Panc1 (cell line): ENCODE measurements around the gene ACACB. TPM values are rescaled to one million over a fixed set of nuclear protein-coding genes. Genes with fewer than 3 reads are reported as not detected.

Experiments
- ATAC-seq: fragments of 200-7000 bp; cut with Tn5 transposase; 2 replicates; pipeline ENCODE4 v1.9.1; 2020; ENCODE audit warnings: mild to moderate bottlenecking, moderate library complexity
- BruUV-seq: library from RNA; stranded (reverse); fragments of 400-500 nt; replicated peaks from 2 replicates; lab custom pipeline; 2021; lab: Mats Ljungman, UMichigan
- CTCF ChIA-PET: fragments of 300-600 bp; sonication (Branson Sonifier 250); formaldehyde crosslinking; loops from one replicate; lab custom pipeline; 2022; ENCODE audit warnings: antibody characterized with exemption; lab: Charles Lee
- POLR2A ChIA-PET: fragments of 300-600 bp; sonication (Branson Sonifier 250); formaldehyde crosslinking; loops from one replicate; lab custom pipeline; 2022; ENCODE audit warnings: antibody characterized with exemption; lab: Charles Lee
- DNase-seq: peaks from one replicate; pipeline ENCODE4 v3.0.0-alpha.2; 2010; ENCODE audit warnings: low read depth, low spot score
- H3K27ac ChIP-seq: 2 replicates; pipeline ENCODE4 v1.5.1; 2011; ENCODE audit warnings: mild to moderate bottlenecking, low read length, inconsistent platforms
- H3K27me3 ChIP-seq: fragments of 200-500 bp; sonication (Bioruptor generic); 2 replicates; pipeline ENCODE4 v1.6.0; 2014; ENCODE audit warnings: low read length, inconsistent platforms; ENCODE audit not compliant: control insufficient read depth, insufficient read depth
- H3K36me3 ChIP-seq: fragments of 200-500 bp; sonication (Bioruptor generic); 2 replicates; pipeline ENCODE4 v1.5.1; 2014; ENCODE audit warnings: inconsistent platforms, mild to moderate bottlenecking, low read length, moderate library complexity; ENCODE audit not compliant: control insufficient read depth, insufficient read depth
- H3K4me1 ChIP-seq: 2 replicates; pipeline ENCODE4 v1.5.1; 2011; ENCODE audit warnings: inconsistent platforms, mild to moderate bottlenecking, low read length, moderate library complexity; ENCODE audit not compliant: control insufficient read depth, insufficient read depth
- H3K4me3 ChIP-seq, 2 experiments: 2 replicates each; pipeline ENCODE4 v1.5.1; 2011 to 2012; ENCODE audit warnings: low read depth in 2 of 2, low read length in 2 of 2, mild to moderate bottlenecking in 2 of 2, inconsistent platforms in 1 of 2, moderate library complexity in 1 of 2
- H3K9me3 ChIP-seq: fragments of 200-500 bp; sonication (Bioruptor generic); 2 replicates; pipeline ENCODE4 v1.5.1; 2014; ENCODE audit warnings: low read depth, mild to moderate bottlenecking, inconsistent platforms, low read length, moderate library complexity; ENCODE audit not compliant: control insufficient read depth, insufficient read depth
- CTCF ChIP-seq: fragments of 450-650 bp; IDR thresholded peaks from 2 replicates; pipeline ENCODE4 v1.5.1; 2017; ENCODE audit warnings: mild to moderate bottlenecking
- POLR2AphosphoS5 ChIP-seq: IDR thresholded peaks from 2 replicates; pipeline ENCODE4 v1.6.1; 2012; ENCODE audit warnings: mild to moderate bottlenecking, low read depth, low read length, moderate library complexity
- REST ChIP-seq, 2 experiments: IDR thresholded peaks; 2 replicates each; pipeline ENCODE4 v1.6.1; 2011 to 2012; ENCODE audit warnings: low read depth in 2 of 2, control low read depth in 1 of 2, low read length in 1 of 2, mild to moderate bottlenecking in 1 of 2, moderate library complexity in 1 of 2; ENCODE audit not compliant: insufficient read depth in 1 of 2
- SIN3A ChIP-seq: IDR thresholded peaks from 2 replicates; pipeline ENCODE4 v1.6.1; 2012; ENCODE audit warnings: low read depth, mild to moderate bottlenecking, low read length, moderate library complexity, borderline replicate concordance; ENCODE audit not compliant: insufficient read depth
- TCF7L2 ChIP-seq: IDR thresholded peaks from 2 replicates; pipeline ENCODE4 v1.6.1; 2011; ENCODE audit warnings: mild to moderate bottlenecking, low read depth, low read length, inconsistent platforms
- in situ Hi-C: cut with HindIII; loops from 2 replicates; pipeline ENCODE4 v1.10.0; 2016; ENCODE audit warnings: low sequenced_read_pairs, low pct_unique_long_range_greater_than_20kb
- intact Hi-C: fragments of 100-400 bp; cut with micrococcal nuclease; formaldehyde crosslinking; loops from one replicate; pipeline ENCODE4 v1.10.0; 2022; ENCODE audit not compliant: unreplicated experiment
- total RNA-seq: library from RNA; stranded (reverse); gene quantifications from one replicate; pipeline ENCODE4 v1.2.1, GENCODE V29; 2021; ENCODE audit not compliant: unreplicated experiment

ACACB gene
- total RNA-seq, 1 experiment from 2014 or later: 12.3 TPM

- BruUV-seq: no TSS peak
- Histone ChIP-seq H3K36me3 (no peaks in the 10 kb centered on the region), H3K27ac (no peak overlapping the region), H3K9me3 (no peaks in the 10 kb centered on the region), H3K27me3 (no peaks in the 10 kb centered on the region), H3K4me3 (no peak overlapping the region), H3K4me1 (no peaks in the 10 kb centered on the region)
- ATAC-seq (no peak), DNase-seq (no peak)
- ChIA-PET POLR2A (no interaction called here), CTCF (no interaction called here)
- TF ChIP-seq POLR2AphosphoS5 (no peak), CTCF (no peak), SIN3A (no peak)
- in situ Hi-C loops: no loop called here
- intact Hi-C loops: no loop called here
Observed at GRCh38 chr12:109273354-109273753, 157.0 kb downstream of the ACACB start.

- no peaks in the 10 kb centered on the region for H3K36me3 ChIP-seq
- H3K4me1 ChIP-seq: no peaks in the 10 kb centered on the region
- in situ Hi-C loops: no loop called here
- H3K27me3 ChIP-seq: no peaks in the 10 kb centered on the region
- no peaks in the 10 kb centered on the region for H3K9me3 ChIP-seq
- CTCF ChIA-PET: interaction anchor here (0.6 kb wide), 1 partner anchor 81 kb away, joined by 12 read pairs; no protein-coding TSS in a partner anchor
- POLR2A ChIA-PET: interaction anchor here (0.9 kb wide), 1 partner anchor 10 kb away, joined by 4 read pairs; no protein-coding TSS in a partner anchor
- BruUV-seq: no TSS peak
- intact Hi-C loops: no loop called here
- DNase-seq: no peak
- no peak for ATAC-seq
- no peak overlapping the region for H3K4me3 ChIP-seq
- TF ChIP-seq REST (IDR thresholded peaks at IDR 0.05; ENCODE audit: insufficient read depth in 1 of 2, low read depth in 2 of 2, low read length in 1 of 2) (no peak), CTCF (no peak), POLR2AphosphoS5 (no peak), SIN3A (no peak), TCF7L2 (no peak)
- H3K27ac ChIP-seq: no peak overlapping the region
Observed at GRCh38 chr12:109274381-109274780, 158.0 kb downstream of the ACACB start.
